Measurements from ENCODE around the gene FILIP1L.
A peak's percentile ranks its signal among the peaks of the same experiment; 100 is the strongest.

The FILIP1L gene

GRCh38 chr3:100042166-100042981 lies 71.9 kb downstream of the FILIP1L start:
- Histone ChIP-seq H2BK5ac (ENCODE audit: low read depth, low read length, poor library complexity) (no peak overlapping the region), H2AFZ (ENCODE audit: insufficient read depth, low read length, poor library complexity) (no peak overlapping the region), H3K27ac (ENCODE audit: low read depth, low read length) (peak overlapping the region; percentile 21), H2BK12ac (ENCODE audit: low read length) (peak overlapping the region; percentile 50), H4K8ac (ENCODE audit: low read depth, low read length) (no peak overlapping the region), H3K4me2 (ENCODE audit: low read length) (no peak overlapping the region), H3K4ac (ENCODE audit: low read depth, low read length) (no peak overlapping the region), H3K79me2 (ENCODE audit: control insufficient read depth, insufficient read depth, low read length, poor library complexity) (no peaks in the 10 kb centered on the region), H3K9ac (ENCODE audit: low read length) (no peak overlapping the region), H3K4me1 (ENCODE audit: control insufficient read depth in 1 of 2, insufficient read depth in 2 of 2, low read length in 2 of 2) (peaks cover under 1 to 6% of the 10 kb centered on the region in 2 experiments), H3K4me3 (ENCODE audit: low read depth, low read length) (no peak overlapping the region), H3K79me1 (ENCODE audit: low read length) (peaks cover 9% of the 10 kb centered on the region), H4K91ac (ENCODE audit: low read depth, low read length) (no peak overlapping the region), H3K18ac (ENCODE audit: low read length) (no peak overlapping the region), H3K14ac (ENCODE audit: low read length) (no peak overlapping the region), H3K23ac (ENCODE audit: low read length) (no peak overlapping the region), H2AK5ac (ENCODE audit: low read length) (no peak overlapping the region), H2BK120ac (ENCODE audit: insufficient read depth, low read length, poor library complexity) (no peak overlapping the region), H3K9me3 (ENCODE audit: insufficient read depth, low read depth, low read length) (no peaks in the 10 kb centered on the region), H4K12ac (ENCODE audit: low read depth, low read length) (no peak overlapping the region), H3K36me3 (ENCODE audit: control insufficient read depth in 1 of 2, insufficient read depth in 2 of 2, low read length in 2 of 2) (no peaks in the 10 kb centered on the region), H3K27me3 (ENCODE audit: insufficient read depth, low read length) (no peaks in the 10 kb centered on the region)
- no CpG with 5 or more reads among the region's 6 CpGs for WGBS (ENCODE audit: extremely low coverage, insufficient coverage, insufficient read length)
- peak; percentile 58 to 88 for DNase-seq

DNA sequence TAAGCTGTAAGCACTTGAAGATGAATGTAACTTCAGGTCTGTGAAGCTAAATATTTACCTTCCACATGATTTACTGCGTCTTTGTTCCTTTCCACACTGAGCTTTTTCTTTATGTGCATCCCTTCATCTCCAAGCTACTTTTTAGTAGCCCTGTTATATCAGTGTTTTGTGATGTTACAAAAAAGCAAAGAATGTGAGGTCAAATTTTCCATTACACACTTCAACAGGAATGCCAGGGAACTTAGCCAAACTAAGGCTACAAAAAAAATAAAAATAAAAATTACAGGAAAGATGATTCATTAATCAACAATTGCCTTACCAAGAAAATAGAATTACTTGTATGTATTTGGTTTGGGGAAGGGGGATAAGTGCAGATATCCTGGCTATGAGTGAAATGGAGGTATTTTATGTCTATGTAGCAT lies 73.0 kb downstream of the FILIP1L start:
- Histone ChIP-seq H2BK5ac (ENCODE audit: low read depth, low read length, poor library complexity) (no peak overlapping the region), H3K23ac (ENCODE audit: low read length) (no peak overlapping the region), H4K8ac (ENCODE audit: low read depth, low read length) (no peak overlapping the region), H3K9ac (ENCODE audit: low read length) (no peak overlapping the region), H3K27ac (ENCODE audit: low read depth, low read length) (no peak overlapping the region), H4K91ac (ENCODE audit: low read depth, low read length) (no peak overlapping the region), H3K27me3 (ENCODE audit: insufficient read depth, low read length) (no peaks in the 10 kb centered on the region), H3K4me2 (ENCODE audit: low read length) (no peak overlapping the region), H3K79me1 (ENCODE audit: low read length) (peaks cover 9% of the 10 kb centered on the region), H3K36me3 (ENCODE audit: control insufficient read depth in 1 of 2, insufficient read depth in 2 of 2, low read length in 2 of 2) (no peaks in the 10 kb centered on the region), H2AK5ac (ENCODE audit: low read length) (no peak overlapping the region), H2AFZ (ENCODE audit: insufficient read depth, low read length, poor library complexity) (no peak overlapping the region), H3K4me1 (ENCODE audit: control insufficient read depth in 1 of 2, insufficient read depth in 2 of 2, low read length in 2 of 2) (peaks cover 0 to 6% of the 10 kb centered on the region in 2 experiments), H2BK120ac (ENCODE audit: insufficient read depth, low read length, poor library complexity) (no peak overlapping the region), H3K4ac (ENCODE audit: low read depth, low read length) (no peak overlapping the region), H4K12ac (ENCODE audit: low read depth, low read length) (no peak overlapping the region), H3K14ac (ENCODE audit: low read length) (no peak overlapping the region), H3K18ac (ENCODE audit: low read length) (no peak overlapping the region), H2BK12ac (ENCODE audit: low read length) (no peak overlapping the region), H3K9me3 (ENCODE audit: insufficient read depth, low read depth, low read length) (no peaks in the 10 kb centered on the region), H3K4me3 (ENCODE audit: low read depth, low read length) (no peak overlapping the region), H3K79me2 (ENCODE audit: control insufficient read depth, insufficient read depth, low read length, poor library complexity) (no peaks in the 10 kb centered on the region)
- peak in 1 of 2 donors; percentile 66 for DNase-seq
- WGBS (ENCODE audit: extremely low coverage, insufficient coverage, insufficient read length): no CpG with 5 or more reads among the region's 1 CpG

- no peak overlapping the region for H3K9ac ChIP-seq (ENCODE audit: low read length)
- H3K79me1 ChIP-seq (ENCODE audit: low read length): peaks cover 9% of the 10 kb centered on the region
- no peak overlapping the region for H4K12ac ChIP-seq (ENCODE audit: low read depth, low read length)
- no peak overlapping the region for H4K8ac ChIP-seq (ENCODE audit: low read depth, low read length)
- H2BK5ac ChIP-seq (ENCODE audit: low read depth, low read length, poor library complexity): no peak overlapping the region
- no peak overlapping the region for H4K91ac ChIP-seq (ENCODE audit: low read depth, low read length)
- peaks cover 0 to 3% of the 10 kb centered on the region in 2 experiments for H3K4me1 ChIP-seq (ENCODE audit: control insufficient read depth in 1 of 2, insufficient read depth in 2 of 2, low read length in 2 of 2)
- WGBS (ENCODE audit: extremely low coverage, insufficient coverage, insufficient read length): no CpG with 5 or more reads among the region's 3 CpGs
- H3K4me3 ChIP-seq (ENCODE audit: low read depth, low read length): no peak overlapping the region
- no peak overlapping the region for H2AFZ ChIP-seq (ENCODE audit: insufficient read depth, low read length, poor library complexity)
- H3K18ac ChIP-seq (ENCODE audit: low read length): no peak overlapping the region
- H3K23ac ChIP-seq (ENCODE audit: low read length): no peak overlapping the region
- H2BK12ac ChIP-seq (ENCODE audit: low read length): peak overlapping the region; percentile 66
- H3K36me3 ChIP-seq (ENCODE audit: control insufficient read depth in 1 of 2, insufficient read depth in 2 of 2, low read length in 2 of 2): no peaks in the 10 kb centered on the region
- no peak overlapping the region for H2AK5ac ChIP-seq (ENCODE audit: low read length)
- no peak overlapping the region for H3K4me2 ChIP-seq (ENCODE audit: low read length)
- no peaks in the 10 kb centered on the region for H3K27me3 ChIP-seq (ENCODE audit: insufficient read depth, low read length)
- H3K14ac ChIP-seq (ENCODE audit: low read length): no peak overlapping the region
- DNase-seq: no peak
- H3K27ac ChIP-seq (ENCODE audit: low read depth, low read length): no peak overlapping the region
- no peak overlapping the region for H3K4ac ChIP-seq (ENCODE audit: low read depth, low read length)
- no peak overlapping the region for H2BK120ac ChIP-seq (ENCODE audit: insufficient read depth, low read length, poor library complexity)
- no peaks in the 10 kb centered on the region for H3K79me2 ChIP-seq (ENCODE audit: control insufficient read depth, insufficient read depth, low read length, poor library complexity)
- no peaks in the 10 kb centered on the region for H3K9me3 ChIP-seq (ENCODE audit: insufficient read depth, low read depth, low read length)
Observed at GRCh38 chr3:100040451-100041225, 73.7 kb downstream of the FILIP1L start.

- H4K8ac ChIP-seq (ENCODE audit: low read depth, low read length): no peak overlapping the region
- no peak overlapping the region for H4K12ac ChIP-seq (ENCODE audit: low read depth, low read length)
- no peak overlapping the region for H3K18ac ChIP-seq (ENCODE audit: low read length)
- no peaks in the 10 kb centered on the region for H3K36me3 ChIP-seq (ENCODE audit: control insufficient read depth in 1 of 2, insufficient read depth in 2 of 2, low read length in 2 of 2)
- no peak overlapping the region for H3K14ac ChIP-seq (ENCODE audit: low read length)
- H3K9me3 ChIP-seq (ENCODE audit: insufficient read depth, low read depth, low read length): no peaks in the 10 kb centered on the region
- no peak overlapping the region for H2AK5ac ChIP-seq (ENCODE audit: low read length)
- H2BK5ac ChIP-seq (ENCODE audit: low read depth, low read length, poor library complexity): no peak overlapping the region
- H4K91ac ChIP-seq (ENCODE audit: low read depth, low read length): no peak overlapping the region
- H3K4me1 ChIP-seq (ENCODE audit: control insufficient read depth in 1 of 2, insufficient read depth in 2 of 2, low read length in 2 of 2): peaks cover 0 to 2% of the 10 kb centered on the region in 2 experiments
- peaks cover 7% of the 10 kb centered on the region for H3K79me1 ChIP-seq (ENCODE audit: low read length)
- no peaks in the 10 kb centered on the region for H3K79me2 ChIP-seq (ENCODE audit: control insufficient read depth, insufficient read depth, low read length, poor library complexity)
- no peak overlapping the region for H2AFZ ChIP-seq (ENCODE audit: insufficient read depth, low read length, poor library complexity)
- no peak overlapping the region for H3K4ac ChIP-seq (ENCODE audit: low read depth, low read length)
- H3K4me2 ChIP-seq (ENCODE audit: low read length): no peak overlapping the region
- H3K9ac ChIP-seq (ENCODE audit: low read length): no peak overlapping the region
- no peak overlapping the region for H2BK12ac ChIP-seq (ENCODE audit: low read length)
- H2BK120ac ChIP-seq (ENCODE audit: insufficient read depth, low read length, poor library complexity): no peak overlapping the region
- H3K4me3 ChIP-seq (ENCODE audit: low read depth, low read length): no peak overlapping the region
- H3K27ac ChIP-seq (ENCODE audit: low read depth, low read length): no peak overlapping the region
- no peaks in the 10 kb centered on the region for H3K27me3 ChIP-seq (ENCODE audit: insufficient read depth, low read length)
- H3K23ac ChIP-seq (ENCODE audit: low read length): no peak overlapping the region
- DNase-seq: no peak
Observed at GRCh38 chr3:100039075-100039474, 75.2 kb downstream of the FILIP1L start.
